T-helper 2 cell treated with Interferon-gamma antibody and Interleukin-4, amounts not matched to agents 100 ng/mL and 5 ng/mL, for 36 hours (primary cell): ENCODE data around the gene GRXCR1. TPM values are rescaled to one million over a fixed set of nuclear protein-coding genes. Genes with fewer than 3 reads are reported as not detected.

ENCODE experiments used
- total RNA-seq: library from RNA; stranded (reverse); gene quantifications from 2 replicates; pipeline ENCODE4 v1.2.3, GENCODE V29; 2022

The GRXCR1 gene
- total RNA-seq, 1 donor from 2014 or later, result not detected

Other genes with a start within 250 kb of the GRXCR1 start
- 21.1 and 22.1 TPM in 2 replicates for gene ATP8A1, start 235.6 kb upstream of the GRXCR1 start, total RNA-seq